Activated naive CD4-positive, alpha-beta T cell treated with anti-CD3 and anti-CD28 coated beads, Interleukin-2, amount 50 U/mL, for 72 hours (primary cell): ENCODE data around the gene AMPD1. TPM values are rescaled to one million over a fixed set of nuclear protein-coding genes. Genes with fewer than 3 reads are reported as not detected.

ENCODE experiments used
- ATAC-seq, 2 donors: fragments of 150-1000 bp; cut with Tn5 transposase; 2 replicates each; pipeline ENCODE4 v1.10.0; 2021; ENCODE audit warnings: mild to moderate bottlenecking in 2 of 2, moderate library complexity in 2 of 2
- DNase-seq, 2 donors: peaks; one replicate each; pipeline ENCODE4 v3.0.0; 2021 to 2022; ENCODE audit warnings: low spot score in 2 of 2
- H3K27ac Mint-ChIP-seq, 2 donors: one replicate each; pipeline ENCODE4 v1.8.0; 2022; ENCODE audit warnings: mild to moderate bottlenecking in 2 of 2, mixed read lengths in 2 of 2
- H3K36me3 Mint-ChIP-seq, 2 donors: one replicate each; pipeline ENCODE4 v1.8.0; 2022; ENCODE audit warnings: mixed read lengths in 2 of 2
- H3K9me3 Mint-ChIP-seq, 2 donors: one replicate each; pipeline ENCODE4 v1.8.0; 2022; ENCODE audit warnings: mixed read lengths in 2 of 2
- total RNA-seq, 2 donors: library from RNA; stranded (reverse); gene quantifications; one replicate each; pipeline ENCODE4 v1.2.3, GENCODE V29; 2022

The AMPD1 gene
- total RNA-seq = not detected

GRCh38 chr1:114695430-114696058 is at the start of gene AMPD1:
AMPD1 (minus strand) TSS chr1:114695546; CDS start chr1:114695471, 75 bp downstream.
- H3K27ac Mint-ChIP-seq = no peak within 1 kb of the TSS
- ATAC-seq = no peak
- H3K36me3 Mint-ChIP-seq = no peaks in the 10 kb centered on the region
- no peaks in the 10 kb centered on the region for H3K9me3 Mint-ChIP-seq
- DNase-seq = no peak

- peaks cover 0 to 38% of the 10 kb centered on the region in 2 donors for H3K36me3 Mint-ChIP-seq
- H3K27ac Mint-ChIP-seq = peak overlapping the region in 1 of 2 donors; percentile 41
- DNase-seq (no peak), ATAC-seq (no peak)
- H3K9me3 Mint-ChIP-seq = no peaks in the 10 kb centered on the region
Measured at GRCh38 chr1:114741963-114742746, 46.8 kb upstream of the AMPD1 start.

GRCh38 chr1:114740331-114740730 is 45.0 kb upstream of the AMPD1 start:
- no peak overlapping the region for H3K27ac Mint-ChIP-seq
- no peak for DNase-seq
- ATAC-seq = no peak
- H3K36me3 Mint-ChIP-seq = peaks cover 11 to 42% of the 10 kb centered on the region in 2 donors
- H3K9me3 Mint-ChIP-seq = no peaks in the 10 kb centered on the region

GRCh38 chr1:114737314-114737849 is 42.0 kb upstream of the AMPD1 start:
- Mint-ChIP-seq H3K27ac (peak overlapping the region in 1 of 2 donors; percentile 50), H3K9me3 (no peaks in the 10 kb centered on the region), H3K36me3 (peaks cover 11 to 30% of the 10 kb centered on the region in 2 donors)
- ATAC-seq (no peak), DNase-seq (no peak)

- ATAC-seq (no peak), DNase-seq (no peak)
- H3K27ac Mint-ChIP-seq = peak overlapping the region in 1 of 2 donors; percentile 15
- no peaks in the 10 kb centered on the region for H3K9me3 Mint-ChIP-seq
- H3K36me3 Mint-ChIP-seq = peaks cover 11 to 32% of the 10 kb centered on the region in 2 donors
Measured at GRCh38 chr1:114735479-114735878, 40.1 kb upstream of the AMPD1 start.

GRCh38 chr1:114729782-114730181 is 34.4 kb upstream of the AMPD1 start:
- ATAC-seq = no peak
- peak overlapping the region in 1 of 2 donors; percentile 55 for H3K27ac Mint-ChIP-seq
- peaks cover 5 to 48% of the 10 kb centered on the region in 2 donors for H3K36me3 Mint-ChIP-seq
- DNase-seq = no peak
- no peaks in the 10 kb centered on the region for H3K9me3 Mint-ChIP-seq

GRCh38 chr1:114728553-114728952 is 33.2 kb upstream of the AMPD1 start:
- Mint-ChIP-seq H3K36me3 (peaks cover 5 to 61% of the 10 kb centered on the region in 2 donors), H3K27ac (peak overlapping the region in 1 of 2 donors; percentile 4), H3K9me3 (no peaks in the 10 kb centered on the region)
- DNase-seq (no peak), ATAC-seq (no peak)

- DNase-seq (no peak), ATAC-seq (no peak)
- peak overlapping the region in 1 of 2 donors; percentile 61 for H3K27ac Mint-ChIP-seq
- no peaks in the 10 kb centered on the region for H3K9me3 Mint-ChIP-seq
- peaks cover 9 to 60% of the 10 kb centered on the region in 2 donors for H3K36me3 Mint-ChIP-seq
Measured at GRCh38 chr1:114725230-114725629, 29.9 kb upstream of the AMPD1 start.

GRCh38 chr1:114723915-114724314 is 28.6 kb upstream of the AMPD1 start:
- ATAC-seq (no peak), DNase-seq (no peak)
- Mint-ChIP-seq H3K9me3 (no peaks in the 10 kb centered on the region), H3K36me3 (peaks cover 17 to 58% of the 10 kb centered on the region in 2 donors), H3K27ac (peak overlapping the region; percentile 61 to 72)

- Mint-ChIP-seq H3K36me3 (peaks cover 21 to 62% of the 10 kb centered on the region in 2 donors), H3K9me3 (no peaks in the 10 kb centered on the region), H3K27ac (peak overlapping the region in 1 of 2 donors; percentile 61)
- ATAC-seq (no peak), DNase-seq (no peak)
Measured at GRCh38 chr1:114723457-114723856, 28.1 kb upstream of the AMPD1 start.

GRCh38 chr1:114720492-114720891 is 25.1 kb upstream of the AMPD1 start:
- ATAC-seq = no peak
- peaks cover 33 to 68% of the 10 kb centered on the region in 2 donors for H3K36me3 Mint-ChIP-seq
- peak overlapping the region in 1 of 2 donors; percentile 24 for H3K27ac Mint-ChIP-seq
- H3K9me3 Mint-ChIP-seq = no peaks in the 10 kb centered on the region
- no peak for DNase-seq

- ATAC-seq = no peak
- no peak for DNase-seq
- H3K9me3 Mint-ChIP-seq = no peaks in the 10 kb centered on the region
- peaks cover 28 to 59% of the 10 kb centered on the region in 2 donors for H3K36me3 Mint-ChIP-seq
- H3K27ac Mint-ChIP-seq = no peak overlapping the region
Measured at GRCh38 chr1:114719424-114719787, 24.1 kb upstream of the AMPD1 start.

GRCh38 chr1:114718661-114719423 is 23.5 kb upstream of the AMPD1 start:
- no peak for DNase-seq
- H3K36me3 Mint-ChIP-seq = peaks cover 28 to 53% of the 10 kb centered on the region in 2 donors
- ATAC-seq = no peak
- H3K27ac Mint-ChIP-seq = peak overlapping the region; percentile 30 to 65
- no peaks in the 10 kb centered on the region for H3K9me3 Mint-ChIP-seq

- no peaks in the 10 kb centered on the region for H3K9me3 Mint-ChIP-seq
- ATAC-seq = peak; percentile 97 to 98
- peaks cover 28 to 45% of the 10 kb centered on the region in 2 donors for H3K36me3 Mint-ChIP-seq
Measured at GRCh38 chr1:114716304-114717170, 21.2 kb upstream of the AMPD1 start, which contains the start of gene NRAS. NRAS (minus strand) TSS chr1:114716771; CDS start chr1:114716160, 611 bp downstream.

GRCh38 chr1:114715952-114716303 is 20.6 kb upstream of the AMPD1 start:
- ATAC-seq = peak in 1 of 2 donors; percentile 1
- DNase-seq = no peak
- peak overlapping the region; percentile 98 to 100 for H3K27ac Mint-ChIP-seq
- peaks cover 28 to 40% of the 10 kb centered on the region in 2 donors for H3K36me3 Mint-ChIP-seq
- H3K9me3 Mint-ChIP-seq = no peaks in the 10 kb centered on the region

More at GRCh38 chr1:114716304-114717170, 21.2 kb upstream of the AMPD1 start, which contains the start of gene NRAS:
- DNase-seq = peak; percentile 92 to 93
- H3K27ac Mint-ChIP-seq = peak within 1 kb of the TSS; percentile 98 to 100

- no peak overlapping the region for H3K27ac Mint-ChIP-seq
- DNase-seq = no peak
- H3K36me3 Mint-ChIP-seq = peaks cover 12 to 25% of the 10 kb centered on the region in 2 donors
- ATAC-seq = no peak
- H3K9me3 Mint-ChIP-seq = no peaks in the 10 kb centered on the region
Measured at GRCh38 chr1:114712977-114713376, 17.6 kb upstream of the AMPD1 start.
